Keratinocyte (primary cell): Measurements from ENCODE around the gene CDK13. TPM values are rescaled to one million over a fixed set of nuclear protein-coding genes. Genes with fewer than 3 reads are reported as not detected.

Source experiments
- DNase-seq: peaks from one replicate; pipeline ENCODE4 v3.0.0-alpha.2; 2011; ENCODE audit warnings: low read depth, missing footprints, low spot score
- FAIRE-seq: peaks from 2 replicates; lab custom pipeline; 2011; peaks lifted over from hg19 to GRCh38; lab: Jason Lieb, UNC
- H2AFZ ChIP-seq: 2 replicates; pipeline ENCODE4 v1.6.0; 2012; ENCODE audit warnings: low read length, control low read depth, inconsistent platforms; ENCODE audit not compliant: control insufficient read depth
- H3K27ac ChIP-seq: 2 replicates; pipeline ENCODE4 v1.5.1; 2011; ENCODE audit warnings: low read length; ENCODE audit not compliant: control insufficient read depth, insufficient read depth
- H3K27me3 ChIP-seq: 3 replicates; pipeline ENCODE4 v1.6.0; 2011; ENCODE audit warnings: low read length; ENCODE audit not compliant: control insufficient read depth, insufficient read depth; ENCODE audit errors: extremely low read depth
- H3K36me3 ChIP-seq, 2 experiments: 2 replicates in 1 of 2; 3 replicates in 1 of 2; pipeline ENCODE4 v1.5.1; 2011; ENCODE audit warnings: low read length in 2 of 2, mild to moderate bottlenecking in 1 of 2; ENCODE audit not compliant: control insufficient read depth in 2 of 2, insufficient read depth in 2 of 2; ENCODE audit errors: extremely low read depth in 1 of 2
- H3K4me1 ChIP-seq: 3 replicates; pipeline ENCODE4 v1.5.1; 2011; ENCODE audit warnings: low read length; ENCODE audit not compliant: control insufficient read depth, insufficient read depth; ENCODE audit errors: extremely low read depth
- H3K4me2 ChIP-seq: 3 replicates; pipeline ENCODE4 v1.6.0; 2011; ENCODE audit warnings: low read depth, low read length; ENCODE audit not compliant: control insufficient read depth, insufficient read depth; ENCODE audit errors: extremely low read depth
- H3K4me3 ChIP-seq, 3 experiments: fragments of 200-600 bp in 1 of 3; sonication (generic) in 1 of 3; 2 replicates in 2 of 3; 3 replicates in 1 of 3; pipeline ENCODE4 v1.5.1; 2011 to 2016; ENCODE audit warnings: low read length in 3 of 3, mild to moderate bottlenecking in 3 of 3, control low read depth in 2 of 3, inconsistent platforms in 1 of 3, low read depth in 1 of 3, mixed read lengths in 1 of 3, mixed run types in 1 of 3, moderate library complexity in 1 of 3; ENCODE audit not compliant: control insufficient read depth in 2 of 3, insufficient read depth in 2 of 3; ENCODE audit errors: extremely low read depth in 1 of 3
- H3K79me2 ChIP-seq: 2 replicates; pipeline ENCODE4 v1.6.0; 2012; ENCODE audit warnings: low read length; ENCODE audit not compliant: control insufficient read depth, insufficient read depth
- H3K9ac ChIP-seq: 3 replicates; pipeline ENCODE4 v1.6.0; 2011; ENCODE audit warnings: low read length; ENCODE audit not compliant: control insufficient read depth, insufficient read depth; ENCODE audit errors: extremely low read depth
- H3K9me1 ChIP-seq: 3 replicates; pipeline ENCODE4 v1.6.0; 2011; ENCODE audit warnings: low read length; ENCODE audit not compliant: control insufficient read depth, insufficient read depth; ENCODE audit errors: extremely low read depth
- H3K9me3 ChIP-seq: 2 replicates; pipeline ENCODE4 v1.5.1; 2012; ENCODE audit warnings: low read depth, low read length; ENCODE audit not compliant: control insufficient read depth
- H4K20me1 ChIP-seq: 3 replicates; pipeline ENCODE4 v1.6.0; 2011; ENCODE audit warnings: low read length; ENCODE audit not compliant: control insufficient read depth, insufficient read depth; ENCODE audit errors: extremely low read depth
- CTCF ChIP-seq, 3 experiments: IDR thresholded peaks in 1 of 3; conservative IDR thresholded peaks in 1 of 3; optimal IDR thresholded peaks in 1 of 3; 2 replicates in 2 of 3; 3 replicates in 1 of 3; pipeline versions ENCODE3 to v1.5.1; 2011; ENCODE audit warnings: low read length in 3 of 3, mild to moderate bottlenecking in 3 of 3, moderate library complexity in 2 of 3, control low read depth in 1 of 3, inconsistent platforms in 1 of 3; ENCODE audit not compliant: insufficient read depth in 2 of 3; ENCODE audit errors: extremely low read depth in 1 of 3
- EZH2 ChIP-seq: IDR thresholded peaks from one replicate; pipeline ENCODE4 v1.6.1; 2012; ENCODE audit warnings: inconsistent platforms, mild to moderate bottlenecking, low read length, moderate library complexity
- dilution Hi-C: fragments of 300-500 bp; cut with MboI; formaldehyde crosslinking; loops from one replicate; pipeline ENCODE4 v1.7.0; 2020; ENCODE audit warnings: low sequenced_read_pairs; ENCODE audit not compliant: extremely low pct_ligation_motif_present
- polyA plus RNA-seq, 5 experiments: library from polyadenylated mRNA; depleted of rRNA in 3 of 5; stranded (reverse) in 3 of 5; stranded (forward) in 1 of 5; unstranded in 1 of 5; fragments of >200 nt; gene quantifications; 1 replicate in 1 of 5; 2 replicates in 3 of 5; 3 replicates in 1 of 5; pipeline versions ENCODE4 v1.2.1 to v1.2.3, GENCODE V29; 2011 to 2012; ENCODE audit warnings: missing spikeins in 2 of 5, low read depth in 1 of 5, low replicate concordance in 1 of 5

CDK13 gene
- polyA plus RNA-seq, 1 donor (not counting 4 experiments of a cell fraction or from before 2014, with no cell fraction given) = 25.4 TPM

GRCh38 chr7:40098810-40099209, 148.8 kb downstream of the CDK13 start:
- H3K9ac ChIP-seq = no peak overlapping the region
- H3K79me2 ChIP-seq = no peaks in the 10 kb centered on the region
- no peak overlapping the region for H3K4me3 ChIP-seq
- no peak for FAIRE-seq
- no peaks in the 10 kb centered on the region for H3K9me3 ChIP-seq
- no peaks in the 10 kb centered on the region for H4K20me1 ChIP-seq
- no peaks in the 10 kb centered on the region for H3K9me1 ChIP-seq
- H3K4me1 ChIP-seq = no peaks in the 10 kb centered on the region
- dilution Hi-C loops = no loop called here
- no peak overlapping the region for H3K27ac ChIP-seq
- peaks cover 4 to 6% of the 10 kb centered on the region in 2 experiments for H3K36me3 ChIP-seq
- H3K27me3 ChIP-seq = no peaks in the 10 kb centered on the region
- H2AFZ ChIP-seq = no peak overlapping the region
- TF ChIP-seq CTCF (optimal IDR thresholded peaks at IDR 0.05 in 1 of 3, IDR thresholded peaks at IDR 0.05 in 1 of 3, conservative IDR thresholded peaks at IDR 0.05 in 1 of 3; ENCODE audit: extremely low read depth in 1 of 3, insufficient read depth in 2 of 3, low read length in 3 of 3) (no peak), EZH2 (no peak)
- DNase-seq = no peak
- H3K4me2 ChIP-seq = no peak overlapping the region

- dilution Hi-C loops = no loop called here
- Histone ChIP-seq H3K27me3 (no peaks in the 10 kb centered on the region), H3K79me2 (no peaks in the 10 kb centered on the region), H3K4me3 (no peak overlapping the region), H3K4me1 (no peaks in the 10 kb centered on the region), H2AFZ (no peak overlapping the region), H3K9ac (no peak overlapping the region), H4K20me1 (no peaks in the 10 kb centered on the region), H3K9me1 (no peaks in the 10 kb centered on the region), H3K36me3 (no peaks in the 10 kb centered on the region), H3K27ac (no peak overlapping the region), H3K4me2 (no peak overlapping the region), H3K9me3 (no peaks in the 10 kb centered on the region)
- FAIRE-seq (no peak), DNase-seq (no peak)
- no peak for TF ChIP-seq CTCF (optimal IDR thresholded peaks at IDR 0.05 in 1 of 3, IDR thresholded peaks at IDR 0.05 in 1 of 3, conservative IDR thresholded peaks at IDR 0.05 in 1 of 3; ENCODE audit: extremely low read depth in 1 of 3, insufficient read depth in 2 of 3, low read length in 3 of 3)
- no peak for TF ChIP-seq EZH2
These were observed 149.8 kb downstream of the CDK13 start for GRCh38 chr7:40099837-40100236.
